HepG2 (cell line): ENCODE data around the gene CLPTM1. TPM values are rescaled to one million over a fixed set of nuclear protein-coding genes. Genes with fewer than 3 reads are reported as not detected.

Source experiments
- ARNT2 ChIP-seq: sonication (generic); formaldehyde crosslinking; IDR thresholded peaks from 2 replicates; pipeline ENCODE4 v1.8.0; 2022; ENCODE audit warnings: mild to moderate bottlenecking, low read depth, missing genetic modification reagents, moderate library complexity
- GLI4 ChIP-seq: sonication (generic); formaldehyde crosslinking; IDR thresholded peaks from 2 replicates; pipeline ENCODE4 v1.5.1; 2020; ENCODE audit warnings: missing genetic modification reagents, mild to moderate bottlenecking, moderate library complexity, borderline replicate concordance
- HOXA5 ChIP-seq: sonication (generic); formaldehyde crosslinking; IDR thresholded peaks from 2 replicates; pipeline ENCODE4 v1.4.0; 2020; ENCODE audit warnings: missing genetic modification reagents
- NFKB2 ChIP-seq: sonication (generic); formaldehyde crosslinking; IDR thresholded peaks from 2 replicates; pipeline ENCODE4 v1.4.0; 2020; ENCODE audit warnings: missing genetic modification reagents, borderline replicate concordance
- NR3C1 ChIP-seq: sonication (generic); formaldehyde crosslinking; IDR thresholded peaks from 2 replicates; pipeline ENCODE4 v1.4.0; 2020; ENCODE audit warnings: missing genetic modification reagents
- REXO4 ChIP-seq: sonication (generic); formaldehyde crosslinking; IDR thresholded peaks from 2 replicates; pipeline ENCODE4 v1.8.0; 2022; ENCODE audit warnings: missing genetic modification reagents, mild to moderate bottlenecking, borderline replicate concordance
- RFXANK ChIP-seq: IDR thresholded peaks from 2 replicates; pipeline ENCODE4 v1.6.1; 2016
- YY1 ChIP-seq: IDR thresholded peaks from 2 replicates; pipeline ENCODE4 v1.6.1; 2011; ENCODE audit warnings: low read length, low read depth, moderate library complexity, mild to moderate bottlenecking; ENCODE audit not compliant: insufficient read depth, insufficient replicate concordance
- ZNF354B ChIP-seq: sonication (generic); formaldehyde crosslinking; IDR thresholded peaks from 2 replicates; pipeline ENCODE4 v1.8.0; 2022; ENCODE audit warnings: mild to moderate bottlenecking, missing genetic modification reagents
- ZNF367 ChIP-seq: sonication (generic); formaldehyde crosslinking; IDR thresholded peaks from 2 replicates; pipeline ENCODE4 v1.4.0; 2020; ENCODE audit warnings: missing genetic modification reagents, borderline replicate concordance
- ZNF460 ChIP-seq: sonication (generic); formaldehyde crosslinking; IDR thresholded peaks from 2 replicates; pipeline ENCODE4 v1.5.1; 2020; ENCODE audit warnings: missing genetic modification reagents, mild to moderate bottlenecking, borderline replicate concordance
- polyA plus RNA-seq, 8 experiments: library from polyadenylated mRNA; depleted of rRNA in 3 of 8; stranded (reverse) in 7 of 8; unstranded in 1 of 8; fragments of >200 nt; fragmentation: Illumina TruSeq in 4 of 8; extraction: Trizol in 4 of 8; gene quantifications; 2 replicates each; pipeline versions ENCODE4 v1.2.1 to v1.2.3, GENCODE V29; 2011 to 2016; ENCODE audit warnings: low read depth in 4 of 8, missing spikeins in 1 of 8, mixed read lengths in 1 of 8; ENCODE audit not compliant: insufficient read depth in 1 of 8
- total RNA-seq, 5 experiments: library from RNA; depleted of rRNA; stranded (reverse); fragments of >200 nt; fragmentation: Illumina TruSeq; extraction: Trizol; gene quantifications; 2 replicates each; pipeline ENCODE4 v1.2.3, GENCODE V29; 2016; ENCODE audit warnings: low read depth in 1 of 5
- TF ChIP-seq, protein P1 (sequence below): sonication (generic); formaldehyde crosslinking; IDR thresholded peaks from 2 replicates; pipeline ENCODE4 v1.4.0; 2020; ENCODE audit warnings: missing genetic modification reagents
- TF ChIP-seq, protein P2 (sequence below): sonication (generic); formaldehyde crosslinking; IDR thresholded peaks from 2 replicates; pipeline ENCODE4 v1.5.0; 2020; ENCODE audit warnings: missing genetic modification reagents
- TF ChIP-seq, protein P3 (sequence below): IDR thresholded peaks from 2 replicates; pipeline ENCODE4 v1.6.1; 2018; ENCODE audit warnings: missing genetic modification reagents
- TF ChIP-seq, protein P4 (sequence below): sonication (generic); formaldehyde crosslinking; IDR thresholded peaks from 2 replicates; pipeline ENCODE4 v1.4.0; 2020; ENCODE audit warnings: missing genetic modification reagents
- TF ChIP-seq, protein P5 (sequence below): sonication (generic); formaldehyde crosslinking; IDR thresholded peaks from 2 replicates; pipeline ENCODE4 v1.5.1; 2020; ENCODE audit warnings: mild to moderate bottlenecking, missing genetic modification reagents, moderate library complexity

The CLPTM1 gene
- total and polyA plus RNA-seq, 2 of the 13 experiments (the other 11 are each of a cell fraction or from before 2014, with no cell fraction given), result 34.9 to 42.8 TPM

DNA sequence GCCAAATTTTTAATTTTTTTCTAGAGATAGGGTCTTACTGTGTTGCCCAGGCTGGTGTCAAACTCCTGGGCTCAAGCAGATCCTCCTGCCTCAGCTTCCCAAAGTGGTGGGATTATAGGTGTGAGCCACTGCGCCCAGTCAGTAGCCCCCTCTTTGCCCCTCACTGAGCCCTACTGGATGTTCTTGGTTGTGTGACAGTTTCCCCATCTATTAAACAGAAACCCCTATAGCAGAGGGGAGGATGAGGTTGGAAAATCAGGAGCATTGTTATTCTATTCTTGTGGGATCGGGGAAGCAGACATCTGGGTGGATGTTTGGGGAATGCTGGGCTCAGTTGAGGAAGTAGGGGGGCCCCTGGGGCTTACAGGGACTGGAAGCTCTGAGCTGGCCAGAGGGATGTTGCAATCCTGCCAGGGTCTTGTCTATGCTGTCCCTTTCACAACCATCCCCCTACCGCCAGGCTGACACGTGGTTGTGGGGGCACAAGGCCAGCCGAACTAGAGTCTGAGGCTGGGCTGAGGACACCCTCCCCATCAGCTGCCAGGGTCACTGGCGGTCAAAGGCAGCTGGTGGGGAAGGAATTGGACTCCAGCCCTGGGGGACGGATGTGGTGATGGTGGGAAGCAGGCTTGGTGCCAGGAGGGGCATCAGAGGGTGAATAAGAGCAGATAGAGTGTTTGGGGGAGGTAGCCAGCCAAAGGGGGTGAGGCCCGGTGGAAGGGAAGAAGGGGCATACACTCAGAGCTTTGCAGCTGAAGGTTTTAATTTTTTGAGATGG is 29.9 kb upstream of the CLPTM1 start (continued):
- peak; percentile 89 for TF ChIP-seq ARNT2 (CRISPR knock-in tag)
- TF ChIP-seq REXO4 (CRISPR knock-in tag), result no peak
- peak; percentile 98 for TF ChIP-seq RFXANK (CRISPR knock-in tag)
- TF ChIP-seq, protein P1, sequence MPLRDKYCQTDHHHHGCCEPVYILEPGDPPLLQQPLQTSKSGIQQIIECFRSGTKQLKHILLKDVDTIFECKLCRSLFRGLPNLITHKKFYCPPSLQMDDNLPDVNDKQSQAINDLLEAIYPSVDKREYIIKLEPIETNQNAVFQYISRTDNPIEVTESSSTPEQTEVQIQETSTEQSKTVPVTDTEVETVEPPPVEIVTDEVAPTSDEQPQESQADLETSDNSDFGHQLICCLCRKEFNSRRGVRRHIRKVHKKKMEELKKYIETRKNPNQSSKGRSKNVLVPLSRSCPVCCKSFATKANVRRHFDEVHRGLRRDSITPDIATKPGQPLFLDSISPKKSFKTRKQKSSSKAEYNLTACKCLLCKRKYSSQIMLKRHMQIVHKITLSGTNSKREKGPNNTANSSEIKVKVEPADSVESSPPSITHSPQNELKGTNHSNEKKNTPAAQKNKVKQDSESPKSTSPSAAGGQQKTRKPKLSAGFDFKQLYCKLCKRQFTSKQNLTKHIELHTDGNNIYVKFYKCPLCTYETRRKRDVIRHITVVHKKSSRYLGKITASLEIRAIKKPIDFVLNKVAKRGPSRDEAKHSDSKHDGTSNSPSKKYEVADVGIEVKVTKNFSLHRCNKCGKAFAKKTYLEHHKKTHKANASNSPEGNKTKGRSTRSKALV (CRISPR knock-in tag), result peak; percentile 73; the same call in 1 of the 2 replicates
- 0 out of 2 replicates have a peak, but pooled peaks have one; percentile 67 for TF ChIP-seq ZNF354B (CRISPR knock-in tag)
- no peak for TF ChIP-seq ZNF367 (CRISPR knock-in tag)
- 0 out of 2 replicates have a peak, but pooled peaks have one; percentile 4 for TF ChIP-seq ZNF460 (CRISPR knock-in tag)
- peak; percentile 77; the same call in 1 of the 2 replicates for TF ChIP-seq HOXA5 (CRISPR knock-in tag)
- TF ChIP-seq, protein P2, sequence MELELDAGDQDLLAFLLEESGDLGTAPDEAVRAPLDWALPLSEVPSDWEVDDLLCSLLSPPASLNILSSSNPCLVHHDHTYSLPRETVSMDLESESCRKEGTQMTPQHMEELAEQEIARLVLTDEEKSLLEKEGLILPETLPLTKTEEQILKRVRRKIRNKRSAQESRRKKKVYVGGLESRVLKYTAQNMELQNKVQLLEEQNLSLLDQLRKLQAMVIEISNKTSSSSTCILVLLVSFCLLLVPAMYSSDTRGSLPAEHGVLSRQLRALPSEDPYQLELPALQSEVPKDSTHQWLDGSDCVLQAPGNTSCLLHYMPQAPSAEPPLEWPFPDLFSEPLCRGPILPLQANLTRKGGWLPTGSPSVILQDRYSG (CRISPR knock-in tag), result no peak
- TF ChIP-seq, protein P3, sequence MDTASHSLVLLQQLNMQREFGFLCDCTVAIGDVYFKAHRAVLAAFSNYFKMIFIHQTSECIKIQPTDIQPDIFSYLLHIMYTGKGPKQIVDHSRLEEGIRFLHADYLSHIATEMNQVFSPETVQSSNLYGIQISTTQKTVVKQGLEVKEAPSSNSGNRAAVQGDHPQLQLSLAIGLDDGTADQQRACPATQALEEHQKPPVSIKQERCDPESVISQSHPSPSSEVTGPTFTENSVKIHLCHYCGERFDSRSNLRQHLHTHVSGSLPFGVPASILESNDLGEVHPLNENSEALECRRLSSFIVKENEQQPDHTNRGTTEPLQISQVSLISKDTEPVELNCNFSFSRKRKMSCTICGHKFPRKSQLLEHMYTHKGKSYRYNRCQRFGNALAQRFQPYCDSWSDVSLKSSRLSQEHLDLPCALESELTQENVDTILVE (CRISPR knock-in tag), result peak; percentile 96
- TF ChIP-seq, protein P4, sequence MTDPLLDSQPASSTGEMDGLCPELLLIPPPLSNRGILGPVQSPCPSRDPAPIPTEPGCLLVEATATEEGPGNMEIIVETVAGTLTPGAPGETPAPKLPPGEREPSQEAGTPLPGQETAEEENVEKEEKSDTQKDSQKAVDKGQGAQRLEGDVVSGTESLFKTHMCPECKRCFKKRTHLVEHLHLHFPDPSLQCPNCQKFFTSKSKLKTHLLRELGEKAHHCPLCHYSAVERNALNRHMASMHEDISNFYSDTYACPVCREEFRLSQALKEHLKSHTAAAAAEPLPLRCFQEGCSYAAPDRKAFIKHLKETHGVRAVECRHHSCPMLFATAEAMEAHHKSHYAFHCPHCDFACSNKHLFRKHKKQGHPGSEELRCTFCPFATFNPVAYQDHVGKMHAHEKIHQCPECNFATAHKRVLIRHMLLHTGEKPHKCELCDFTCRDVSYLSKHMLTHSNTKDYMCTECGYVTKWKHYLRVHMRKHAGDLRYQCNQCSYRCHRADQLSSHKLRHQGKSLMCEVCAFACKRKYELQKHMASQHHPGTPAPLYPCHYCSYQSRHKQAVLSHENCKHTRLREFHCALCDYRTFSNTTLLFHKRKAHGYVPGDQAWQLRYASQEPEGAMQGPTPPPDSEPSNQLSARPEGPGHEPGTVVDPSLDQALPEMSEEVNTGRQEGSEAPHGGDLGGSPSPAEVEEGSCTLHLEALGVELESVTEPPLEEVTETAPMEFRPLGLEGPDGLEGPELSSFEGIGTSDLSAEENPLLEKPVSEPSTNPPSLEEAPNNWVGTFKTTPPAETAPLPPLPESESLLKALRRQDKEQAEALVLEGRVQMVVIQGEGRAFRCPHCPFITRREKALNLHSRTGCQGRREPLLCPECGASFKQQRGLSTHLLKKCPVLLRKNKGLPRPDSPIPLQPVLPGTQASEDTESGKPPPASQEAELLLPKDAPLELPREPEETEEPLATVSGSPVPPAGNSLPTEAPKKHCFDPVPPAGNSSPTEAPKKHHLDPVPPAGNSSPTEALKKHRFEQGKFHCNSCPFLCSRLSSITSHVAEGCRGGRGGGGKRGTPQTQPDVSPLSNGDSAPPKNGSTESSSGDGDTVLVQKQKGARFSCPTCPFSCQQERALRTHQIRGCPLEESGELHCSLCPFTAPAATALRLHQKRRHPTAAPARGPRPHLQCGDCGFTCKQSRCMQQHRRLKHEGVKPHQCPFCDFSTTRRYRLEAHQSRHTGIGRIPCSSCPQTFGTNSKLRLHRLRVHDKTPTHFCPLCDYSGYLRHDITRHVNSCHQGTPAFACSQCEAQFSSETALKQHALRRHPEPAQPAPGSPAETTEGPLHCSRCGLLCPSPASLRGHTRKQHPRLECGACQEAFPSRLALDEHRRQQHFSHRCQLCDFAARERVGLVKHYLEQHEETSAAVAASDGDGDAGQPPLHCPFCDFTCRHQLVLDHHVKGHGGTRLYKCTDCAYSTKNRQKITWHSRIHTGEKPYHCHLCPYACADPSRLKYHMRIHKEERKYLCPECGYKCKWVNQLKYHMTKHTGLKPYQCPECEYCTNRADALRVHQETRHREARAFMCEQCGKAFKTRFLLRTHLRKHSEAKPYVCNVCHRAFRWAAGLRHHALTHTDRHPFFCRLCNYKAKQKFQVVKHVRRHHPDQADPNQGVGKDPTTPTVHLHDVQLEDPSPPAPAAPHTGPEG (CRISPR knock-in tag), result no peak
- TF ChIP-seq GLI4 (CRISPR knock-in tag), result 0 out of 2 replicates have a peak, but pooled peaks have one; percentile 65
- TF ChIP-seq, protein P5, sequence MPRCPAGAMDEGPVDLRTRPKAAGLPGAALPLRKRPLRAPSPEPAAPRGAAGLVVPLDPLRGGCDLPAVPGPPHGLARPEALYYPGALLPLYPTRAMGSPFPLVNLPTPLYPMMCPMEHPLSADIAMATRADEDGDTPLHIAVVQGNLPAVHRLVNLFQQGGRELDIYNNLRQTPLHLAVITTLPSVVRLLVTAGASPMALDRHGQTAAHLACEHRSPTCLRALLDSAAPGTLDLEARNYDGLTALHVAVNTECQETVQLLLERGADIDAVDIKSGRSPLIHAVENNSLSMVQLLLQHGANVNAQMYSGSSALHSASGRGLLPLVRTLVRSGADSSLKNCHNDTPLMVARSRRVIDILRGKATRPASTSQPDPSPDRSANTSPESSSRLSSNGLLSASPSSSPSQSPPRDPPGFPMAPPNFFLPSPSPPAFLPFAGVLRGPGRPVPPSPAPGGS, result peak; percentile 89
- peak; percentile 94; the same call in 1 of the 2 replicates for TF ChIP-seq NFKB2
- TF ChIP-seq YY1, result peak; percentile 44
- TF ChIP-seq NR3C1 (CRISPR knock-in tag), result no peak
